NCI-H2196 (cell line): Measurements from ENCODE around the gene FEM1B.

Experiments used
- DNase-seq: peaks from one replicate; lab custom pipeline; 2025; ENCODE audit not compliant: unreplicated experiment; lab: John Stamatoyannopoulos, UW

FEM1B gene

DNA sequence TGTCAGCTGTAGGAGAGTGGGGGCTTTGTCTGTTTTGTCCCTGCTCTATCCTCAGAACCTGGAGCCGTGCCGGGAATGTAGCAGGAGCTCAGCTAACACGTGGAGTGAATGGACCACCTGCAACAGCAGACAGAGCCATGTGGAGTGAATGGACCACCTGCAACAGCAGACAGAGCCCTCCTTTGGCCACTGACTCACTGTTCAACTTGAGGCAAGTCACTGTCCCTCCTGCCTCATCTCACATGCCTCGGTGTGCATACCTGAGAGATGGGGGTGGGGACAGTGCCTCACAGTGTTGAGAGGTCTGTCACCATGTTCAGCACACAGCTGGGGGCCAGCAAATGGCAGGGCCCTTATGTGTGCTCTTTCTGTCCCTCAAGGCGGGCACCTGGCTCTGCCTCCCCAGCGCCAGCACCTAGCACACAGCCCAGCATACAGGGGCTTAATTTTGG lies 27.9 kb downstream of the FEM1B start:
- DNase-seq: no peak

DNA sequence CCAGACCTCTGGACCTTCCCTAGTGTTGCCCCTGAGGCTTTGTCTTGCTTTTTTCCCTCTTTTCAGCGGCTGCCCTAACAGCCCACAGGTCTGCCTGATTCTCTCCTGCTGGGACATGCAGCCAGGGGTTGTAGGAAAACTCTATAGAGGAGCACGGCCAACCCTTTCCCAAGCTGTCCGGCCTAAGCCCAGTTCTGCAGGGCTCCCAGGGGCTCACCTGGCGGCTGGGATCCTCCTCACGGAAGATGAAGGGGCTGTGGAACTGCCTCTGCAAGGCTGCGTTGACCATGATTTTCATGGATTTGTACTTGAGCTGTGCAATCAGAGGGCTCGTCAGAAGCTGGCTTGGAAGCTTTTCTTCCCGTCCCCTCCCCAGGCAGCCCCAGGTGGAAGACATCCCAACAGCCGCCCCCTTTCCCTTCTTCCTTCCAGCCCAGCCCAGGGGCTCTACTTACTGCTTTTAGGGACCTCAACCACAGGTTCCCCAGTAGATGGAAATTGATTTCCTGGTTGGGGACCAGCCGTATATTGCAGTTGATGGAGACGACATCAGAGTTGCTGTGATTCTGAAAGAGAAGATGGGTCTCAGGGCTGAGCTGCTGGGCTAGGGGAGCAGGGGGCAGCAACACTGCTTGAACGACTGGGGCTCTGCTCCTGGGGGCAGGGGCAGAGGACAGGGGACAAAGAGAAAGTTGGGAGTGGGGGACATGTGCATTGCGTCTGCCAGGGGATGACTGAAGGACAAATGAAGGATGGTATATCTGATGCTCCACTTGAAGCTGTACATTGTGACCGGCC lies 29.8 kb downstream of the FEM1B start:
- DNase-seq: no peak

DNA sequence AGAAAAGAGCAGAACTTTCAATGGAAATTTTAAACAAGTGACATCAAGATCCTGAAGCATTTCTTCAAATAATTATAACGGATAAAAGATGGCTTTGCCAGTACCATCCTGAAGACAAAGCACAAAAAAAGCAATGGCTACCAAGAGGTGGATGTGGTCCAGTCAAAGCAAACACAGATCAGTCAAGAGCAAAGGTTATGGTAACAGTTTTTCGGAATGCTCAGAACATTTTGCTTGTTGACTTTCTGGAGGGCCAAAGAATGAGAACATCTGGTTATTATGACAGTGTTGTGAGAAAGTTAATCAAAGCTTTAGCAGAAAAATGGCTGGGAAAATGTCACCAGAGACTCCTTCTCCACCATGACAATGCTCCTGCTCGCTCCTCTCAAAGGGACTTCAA lies 31.5 kb downstream of the FEM1B start:
- DNase-seq: no peak

DNA sequence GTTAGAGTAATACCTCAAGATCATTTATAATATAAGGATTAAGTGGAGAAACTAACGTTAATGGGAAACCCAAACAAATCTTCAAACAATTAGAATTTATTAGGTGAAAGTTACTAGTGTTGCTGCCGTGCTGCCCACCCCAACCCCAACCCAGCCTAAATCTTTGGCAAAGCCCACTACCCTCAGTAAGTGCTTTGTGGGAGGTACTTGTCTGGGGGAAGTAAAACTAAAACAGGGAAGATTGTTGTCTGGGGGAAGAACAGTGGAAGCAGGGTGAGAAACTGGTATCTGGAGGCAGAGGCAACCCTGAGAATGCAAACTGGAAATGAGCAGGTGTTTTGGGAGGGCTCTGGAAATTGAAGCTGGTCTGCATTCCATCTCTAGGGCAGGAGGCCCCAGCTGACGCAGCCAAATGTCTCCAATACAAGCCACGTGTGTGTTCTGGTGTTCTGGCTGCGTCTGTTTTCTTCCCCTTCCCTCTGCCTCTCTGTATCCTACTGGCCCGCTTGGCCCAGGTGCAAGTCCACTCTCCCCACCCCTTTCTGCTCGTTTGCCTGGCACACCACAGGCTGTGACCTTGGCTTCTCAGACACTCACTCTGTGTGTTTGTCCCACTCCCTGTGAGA lies 32.7 kb downstream of the FEM1B start:
- no peak for DNase-seq

DNA sequence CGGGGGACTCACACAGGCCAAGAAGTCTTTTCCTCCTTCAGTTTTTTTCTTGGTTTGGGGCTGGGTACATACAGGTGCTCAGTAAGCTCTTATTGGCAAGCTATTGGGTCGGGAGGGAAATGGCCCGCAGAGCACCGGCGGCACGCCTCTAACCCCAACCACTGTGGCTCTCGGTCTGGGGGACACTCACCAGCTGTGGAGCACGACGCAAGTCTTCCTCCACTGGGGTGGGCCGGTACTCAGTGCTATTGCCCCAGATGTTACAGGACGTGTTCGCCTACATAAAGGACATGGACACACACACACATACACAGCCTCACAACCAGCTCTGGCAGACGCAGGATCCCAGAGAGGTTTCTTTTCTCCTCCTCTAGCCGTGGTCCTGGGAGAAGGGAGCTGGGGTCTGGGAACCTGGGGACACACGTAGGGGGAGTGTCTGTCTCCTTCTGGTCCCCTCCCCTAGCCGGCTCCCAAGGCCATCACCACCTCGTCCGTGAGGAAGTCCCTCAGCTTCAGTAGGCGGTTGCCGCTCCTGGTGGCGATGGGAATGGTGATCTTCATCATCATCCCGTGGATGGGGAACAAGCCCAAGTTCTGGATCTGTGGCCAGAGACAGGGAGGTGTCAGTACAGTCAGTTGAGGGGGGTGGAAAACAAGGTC lies 33.4 kb downstream of the FEM1B start:
- DNase-seq: no peak

DNA sequence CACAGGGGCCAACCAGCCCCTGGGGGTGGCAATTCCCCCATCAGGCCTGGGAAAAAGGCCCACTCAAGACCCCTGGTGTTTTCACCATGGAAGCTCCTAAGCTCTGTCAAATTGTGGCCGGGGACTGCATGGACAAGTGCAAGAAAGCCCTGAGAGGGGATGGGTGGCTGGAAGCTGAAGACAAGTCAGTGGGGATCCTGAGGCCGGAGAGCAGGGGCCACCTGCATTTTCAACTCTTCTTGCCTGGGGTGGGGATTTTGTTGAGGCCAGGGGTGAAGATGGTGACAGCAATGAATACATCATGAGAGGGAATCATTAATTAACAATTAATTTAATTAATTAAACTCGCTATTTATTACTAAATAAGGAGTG lies 33.9 kb downstream of the FEM1B start:
- DNase-seq: no peak

DNA sequence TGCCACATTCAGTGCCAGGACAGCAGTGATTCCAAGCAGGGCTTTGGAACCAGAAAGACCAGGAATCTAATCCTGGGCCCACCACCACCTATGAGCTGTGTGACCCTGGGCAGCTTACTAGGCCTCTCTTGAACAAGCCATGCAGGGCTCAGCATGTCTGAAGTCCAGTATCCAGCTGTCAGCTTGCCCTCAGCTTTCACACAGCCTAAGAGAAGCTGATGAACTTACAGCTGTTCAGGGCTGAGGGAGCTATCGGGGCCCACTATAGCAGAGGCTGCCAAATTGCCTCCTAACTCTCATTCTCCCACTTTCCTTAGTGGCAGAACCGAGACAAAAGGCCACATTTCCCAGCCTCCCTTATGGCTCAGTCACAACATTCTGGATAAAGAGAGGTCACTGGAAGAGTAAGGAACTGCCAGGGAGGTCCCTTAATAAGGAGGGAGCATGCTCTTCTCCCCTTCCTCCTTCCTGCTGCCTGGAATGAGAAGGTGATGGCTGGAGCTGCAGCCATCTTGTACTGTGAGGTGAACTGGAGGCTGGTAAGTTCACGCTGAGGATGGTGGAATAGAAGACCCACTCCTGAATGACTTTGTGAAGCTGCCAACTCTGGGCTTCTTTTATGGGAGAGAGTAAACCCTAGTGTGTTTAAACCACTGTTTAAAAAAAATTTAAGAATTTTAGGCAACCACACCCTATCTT lies 34.5 kb downstream of the FEM1B start:
- DNase-seq: no peak

DNA sequence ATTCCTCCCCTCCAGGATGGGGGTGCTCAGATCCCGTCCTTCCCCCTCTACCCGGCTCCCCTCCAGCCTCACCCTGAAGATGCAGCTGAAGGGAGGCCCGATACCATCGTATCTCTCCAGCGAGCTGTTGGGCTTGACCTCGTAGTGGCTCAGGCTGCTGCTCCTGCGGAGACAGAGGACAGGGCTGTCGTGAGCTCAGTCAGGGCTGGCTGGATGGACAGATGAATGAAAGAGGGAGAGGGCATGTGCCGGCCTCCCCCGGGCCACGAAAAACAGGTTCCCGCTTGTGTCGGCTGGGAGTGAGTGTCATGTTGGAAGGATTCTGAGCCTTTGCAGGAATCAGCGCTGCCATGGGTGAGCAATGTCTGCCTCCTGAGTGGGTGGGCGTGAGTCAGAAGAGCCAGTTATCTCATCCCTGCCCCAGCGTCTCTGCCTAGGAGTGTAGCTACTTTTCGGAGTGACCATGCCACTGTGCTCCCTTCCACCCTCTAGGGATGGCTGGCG lies 35.2 kb downstream of the FEM1B start:
- no peak for DNase-seq

DNA sequence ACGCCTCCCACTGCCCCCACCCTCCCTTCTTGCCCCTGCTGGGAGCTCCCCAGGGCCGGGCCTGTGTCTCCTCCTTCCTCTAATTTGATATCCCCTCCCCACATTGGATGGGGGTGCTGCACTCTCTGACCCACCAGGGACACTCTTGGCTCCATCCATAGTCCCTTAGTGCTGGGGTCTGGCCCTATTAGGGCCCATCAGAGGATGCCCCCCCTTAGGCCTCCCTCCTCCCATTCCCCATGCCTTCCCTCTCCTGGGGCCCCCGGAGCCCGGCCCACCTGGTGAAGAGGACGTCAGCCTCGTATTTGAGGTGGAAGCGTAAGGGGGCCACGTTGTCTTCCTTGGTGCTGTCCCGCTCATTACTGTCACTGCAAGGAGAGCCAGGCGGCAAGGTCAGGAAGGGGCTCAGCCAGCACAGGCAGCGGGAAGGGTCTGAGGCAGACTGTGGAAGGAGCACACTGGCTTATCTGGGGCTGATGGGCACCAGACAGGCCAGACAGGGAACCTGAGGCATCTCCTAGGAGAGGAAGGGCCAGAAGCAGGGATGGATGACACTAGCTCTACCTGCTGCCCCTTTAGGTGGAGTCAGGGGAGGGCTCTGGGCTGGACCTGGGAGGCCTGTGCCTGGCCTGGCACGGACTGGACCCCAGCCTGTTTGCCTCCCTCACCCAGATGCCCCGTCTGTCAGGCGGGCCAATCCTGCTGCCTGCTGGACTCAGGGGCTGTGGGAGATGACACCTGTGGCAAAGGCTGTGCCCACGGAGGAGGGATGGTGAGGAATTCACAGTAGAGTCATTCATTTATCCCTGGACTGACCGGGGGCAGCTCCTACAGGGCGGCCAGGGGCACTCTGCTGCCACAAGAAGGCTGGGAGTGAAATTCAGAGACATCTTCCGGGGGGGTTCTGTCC lies 36.2 kb downstream of the FEM1B start:
- no peak for DNase-seq

DNA sequence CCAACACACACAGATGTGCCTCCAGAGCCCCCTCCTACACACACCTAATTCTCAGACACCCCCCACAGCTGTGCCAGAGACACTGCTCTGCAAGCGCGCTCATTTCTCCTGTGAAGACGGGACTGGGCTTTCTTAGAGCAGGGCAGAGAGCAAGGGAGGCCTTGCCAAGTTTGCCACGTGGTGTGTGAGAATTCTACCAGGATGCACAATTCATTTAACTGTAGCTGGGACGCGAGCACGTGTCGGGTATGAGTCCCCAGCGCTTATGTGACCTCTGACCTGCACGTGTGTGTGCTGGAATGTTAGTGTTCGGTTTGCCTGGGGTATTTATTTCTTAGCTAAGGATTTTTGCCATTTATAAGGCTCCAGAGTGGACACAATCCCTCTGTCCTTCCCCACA lies 37.0 kb downstream of the FEM1B start:
- DNase-seq: no peak

DNA sequence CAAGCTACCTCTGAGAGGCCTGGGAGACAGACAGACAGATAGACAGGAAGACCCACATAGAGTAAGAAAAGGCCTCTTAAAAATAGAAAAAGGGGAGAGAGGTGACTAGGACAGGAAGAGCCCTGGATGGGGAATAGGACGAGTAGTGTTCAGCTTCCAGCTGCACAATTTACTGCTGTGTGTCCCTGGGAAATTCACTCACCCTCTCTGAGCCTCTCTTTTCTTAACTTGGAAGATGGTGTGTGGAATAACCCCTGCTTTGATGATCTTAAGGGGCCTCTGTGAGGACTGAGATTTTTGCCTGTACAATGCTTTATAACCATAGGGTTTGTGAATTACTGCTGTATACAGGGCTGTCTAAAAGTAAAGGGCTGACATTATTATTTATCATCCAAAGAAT lies 37.5 kb downstream of the FEM1B start:
- DNase-seq: no peak

DNA sequence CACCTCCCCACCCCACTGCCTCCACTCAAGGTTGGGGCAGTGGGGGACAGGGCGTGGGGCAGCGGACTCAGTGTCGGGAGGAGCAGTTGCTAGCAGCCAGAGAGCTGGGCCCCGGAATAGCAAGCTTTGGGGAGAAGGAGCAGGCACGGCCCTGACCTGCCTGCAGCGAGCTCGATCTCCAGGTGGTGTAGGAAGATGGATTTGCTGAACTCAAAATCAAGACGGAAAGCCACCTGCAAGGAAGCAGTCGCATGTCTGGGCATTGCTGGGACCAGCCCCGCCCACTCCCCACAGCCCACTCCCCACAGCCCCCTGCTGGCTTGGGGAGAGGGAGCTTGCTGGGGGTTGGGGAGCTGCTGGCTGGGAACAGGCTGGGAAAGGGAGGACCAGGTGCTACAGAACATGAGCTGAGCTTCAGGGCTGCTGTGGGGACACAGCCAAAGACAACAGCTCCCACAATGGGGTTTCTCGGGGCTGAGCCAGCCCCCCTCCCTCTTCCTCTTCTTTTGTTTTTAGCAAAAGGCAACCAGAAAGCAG lies 38.0 kb downstream of the FEM1B start:
- DNase-seq: peak; percentile 11

DNA sequence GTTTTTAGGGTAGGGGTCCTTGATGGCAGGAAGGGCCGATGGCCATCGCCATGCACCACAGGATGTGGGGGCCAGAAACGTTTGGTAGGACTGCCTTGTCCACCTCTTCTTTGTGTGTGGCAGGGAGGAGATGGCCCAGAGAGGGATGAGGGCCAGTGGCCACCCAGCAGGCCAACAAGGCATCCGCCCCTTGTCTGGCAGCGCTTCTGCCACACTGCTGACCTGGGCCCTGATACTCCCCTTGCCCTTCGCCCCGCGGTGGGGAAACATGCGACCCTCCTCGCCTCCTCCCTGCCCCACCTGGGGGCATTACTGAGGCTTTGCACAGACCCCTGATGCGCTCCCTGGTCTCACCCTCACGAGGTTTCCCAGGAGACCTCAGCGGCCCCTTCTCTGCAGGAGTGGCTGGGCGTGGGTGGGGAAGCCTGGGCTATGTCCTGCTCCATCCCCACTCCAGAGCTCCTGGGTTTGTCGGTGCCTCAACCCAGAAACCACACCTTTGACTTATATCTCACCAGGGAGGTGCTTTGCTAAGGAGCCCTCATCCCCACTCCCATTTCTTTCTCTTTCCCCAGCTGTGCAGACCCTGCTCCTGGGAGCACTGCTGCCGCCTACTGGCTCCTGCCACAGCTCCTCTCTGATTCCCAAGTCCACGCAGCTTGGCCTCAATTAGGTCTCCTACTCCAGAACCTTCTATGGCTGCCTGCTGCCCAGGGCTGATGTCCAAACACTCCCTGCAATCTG lies 38.7 kb downstream of the FEM1B start:
- DNase-seq: no peak

DNA sequence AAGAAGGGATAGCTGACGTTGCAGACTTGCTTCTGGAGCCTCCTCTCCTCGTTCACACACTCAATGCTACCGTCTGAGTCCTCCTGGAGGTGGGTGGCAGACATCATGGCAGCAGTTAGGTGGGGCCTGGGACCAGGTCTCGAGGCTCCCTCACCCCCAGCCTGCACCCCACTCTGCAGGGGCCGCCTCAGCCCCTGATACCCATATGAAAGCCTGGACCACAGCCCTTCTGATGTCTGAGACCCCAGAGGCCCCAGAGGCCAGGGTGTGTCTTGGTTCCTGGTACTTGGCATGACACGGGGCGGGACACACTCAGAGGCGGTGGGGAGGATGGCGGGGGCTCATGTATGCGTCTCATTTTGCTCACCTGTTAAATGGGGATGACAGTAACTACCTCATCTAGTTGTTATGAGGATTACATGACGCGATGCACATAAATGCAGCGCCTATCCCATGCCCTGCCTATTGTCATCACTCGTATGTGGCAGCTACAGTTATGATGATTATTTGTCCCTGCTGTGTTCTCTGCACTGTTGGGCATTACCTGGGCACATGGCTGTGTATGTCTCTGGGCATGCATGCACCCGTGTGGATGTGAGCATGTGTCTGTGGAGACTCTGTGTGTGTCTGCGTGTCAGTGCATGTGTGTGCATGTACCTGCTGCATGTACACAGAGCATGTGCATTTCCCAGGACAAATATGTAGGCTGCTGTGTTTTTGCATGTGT lies 39.9 kb downstream of the FEM1B start:
- DNase-seq: no peak

DNA sequence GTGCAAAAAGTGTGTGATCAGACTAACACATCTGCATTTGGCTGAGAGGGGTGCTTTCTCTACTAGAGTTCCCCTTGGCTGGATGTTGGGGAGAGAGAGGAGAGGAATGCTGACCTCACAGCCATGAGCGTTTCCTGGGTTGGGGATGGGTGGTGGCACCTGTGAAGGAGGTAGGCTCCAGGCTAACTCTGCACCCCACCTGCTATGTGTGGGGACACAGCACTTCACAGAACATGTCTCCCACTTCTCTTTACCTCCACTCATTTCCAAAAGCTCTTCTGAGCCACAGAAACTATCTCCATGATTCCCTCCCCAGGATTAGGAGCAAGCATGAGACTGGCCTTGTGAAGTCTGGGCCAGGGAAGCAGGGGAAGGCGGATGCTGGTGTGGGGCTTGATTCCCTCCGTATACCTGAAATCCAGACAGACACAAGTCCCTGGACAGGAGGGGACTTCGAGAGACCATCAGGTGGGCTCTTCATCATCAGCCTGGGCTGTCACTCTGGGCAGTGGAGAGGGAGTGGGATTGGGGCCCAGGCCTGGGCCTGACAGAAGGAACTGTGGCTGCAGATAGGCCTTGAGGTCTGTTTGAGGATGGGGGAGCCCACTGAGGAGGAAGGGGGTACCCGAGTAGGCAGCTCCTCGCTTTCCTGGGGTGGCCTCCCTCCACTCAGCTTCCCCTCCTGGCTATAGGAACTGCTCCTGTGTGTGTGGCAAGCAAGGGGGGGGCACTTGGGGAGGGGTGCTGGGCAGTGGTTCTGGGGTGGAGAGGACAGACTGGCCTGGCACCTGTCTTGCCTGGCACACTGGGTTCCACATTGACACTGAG lies 40.7 kb downstream of the FEM1B start:
- DNase-seq: no peak

DNA sequence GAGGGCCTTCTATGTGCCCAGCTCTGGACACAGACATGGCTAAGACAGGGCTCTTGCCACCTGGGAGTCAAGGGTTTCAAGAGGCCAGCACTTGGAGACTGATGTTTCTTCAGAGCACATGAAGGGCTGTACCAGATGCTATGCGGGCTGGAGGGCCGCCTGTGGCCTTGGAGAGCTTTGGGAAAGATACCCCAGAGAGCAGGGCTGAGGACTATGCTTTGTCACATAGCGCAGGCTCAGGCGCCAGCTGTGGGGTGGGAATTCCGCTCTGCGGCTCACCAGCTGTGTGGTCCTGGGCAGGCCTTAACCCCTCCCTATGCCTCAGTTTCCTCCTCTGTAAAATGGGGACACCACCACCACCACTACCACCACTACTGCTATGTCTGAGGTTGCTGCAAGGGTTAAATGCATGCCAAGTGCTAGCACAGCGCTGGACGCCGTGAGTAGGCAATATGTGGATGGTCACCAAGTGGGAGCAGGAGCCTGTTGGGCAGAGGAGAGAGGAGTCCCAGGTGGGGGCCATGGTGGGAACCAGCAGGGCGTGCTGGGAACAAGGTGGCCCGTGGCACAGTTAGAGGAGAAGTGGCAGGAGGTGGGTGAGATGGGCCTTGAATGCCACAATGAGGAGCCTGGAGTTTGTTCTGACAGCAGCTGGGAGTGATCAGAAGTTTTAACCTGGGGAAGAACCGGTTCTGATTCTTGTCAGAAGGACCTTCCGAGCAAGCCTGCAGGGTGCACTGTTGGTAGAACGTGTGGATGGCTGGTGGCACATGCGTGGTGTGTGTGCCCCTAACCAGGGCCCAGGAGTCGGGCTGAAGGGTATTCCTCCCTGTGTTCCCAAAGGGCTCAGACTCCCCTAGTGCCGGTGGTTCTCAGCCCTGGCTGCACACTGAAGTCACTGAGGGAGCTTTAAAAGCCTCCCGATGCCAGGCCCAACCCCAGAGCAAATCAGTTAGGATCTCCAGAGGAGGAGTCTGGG lies 41.7 kb downstream of the FEM1B start:
- DNase-seq: no peak

DNA sequence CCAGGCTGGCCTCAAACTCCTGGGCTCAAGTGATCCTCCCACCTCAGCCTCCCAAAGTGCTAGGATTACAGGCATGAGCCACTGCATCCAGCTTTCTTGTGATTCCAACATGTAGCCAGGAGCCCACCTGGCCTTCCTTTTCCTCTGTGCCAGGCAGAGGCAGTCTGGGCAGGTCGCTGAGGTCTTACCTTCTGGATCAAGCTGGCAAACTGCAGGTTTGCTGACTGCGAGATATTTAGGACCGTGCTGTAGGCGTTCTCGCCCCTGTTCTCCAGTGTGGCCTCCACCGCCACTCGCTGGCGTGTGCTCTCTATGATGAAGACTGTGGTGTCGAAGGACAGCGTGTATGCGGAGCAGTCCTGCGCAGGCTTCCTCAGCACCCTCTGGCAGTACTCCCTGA lies 42.5 kb downstream of the FEM1B start:
- DNase-seq: no peak
